Mesodermal cell (in vitro differentiated cells): ENCODE results near the gene TMC1.

Experiments used
- H3K27ac ChIP-seq: 2 replicates; pipeline ENCODE4 v1.7.0; 2013; ENCODE audit warnings: mild to moderate bottlenecking, low read depth, low read length, moderate library complexity; ENCODE audit not compliant: severe bottlenecking
- H3K36me3 ChIP-seq: 2 replicates; pipeline ENCODE4 v1.7.1; 2013; ENCODE audit warnings: mild to moderate bottlenecking, low read length, moderate library complexity; ENCODE audit not compliant: control insufficient read depth, insufficient read depth
- H3K4me1 ChIP-seq: one replicate; pipeline ENCODE4 v1.7.1; 2013; ENCODE audit warnings: mild to moderate bottlenecking, low read length; ENCODE audit not compliant: insufficient read depth, control insufficient read depth, poor library complexity, severe bottlenecking
- H3K4me3 ChIP-seq: 2 replicates; pipeline ENCODE4 v1.7.0; 2013; ENCODE audit warnings: low read length, control low read depth, mild to moderate bottlenecking; ENCODE audit not compliant: insufficient read depth, poor library complexity, severe bottlenecking; ENCODE audit errors: extremely low read depth
- H3K9me3 ChIP-seq: 2 replicates; pipeline ENCODE4 v1.7.1; 2013; ENCODE audit warnings: mild to moderate bottlenecking, low read length, moderate library complexity; ENCODE audit not compliant: control insufficient read depth
- WGBS, 2 experiments: methylation state at CpG; one replicate each; pipeline ENCODE4 v1.1.5; 2013; ENCODE audit warnings: missing lambda C conversion rate in 2 of 2; ENCODE audit not compliant: insufficient coverage in 2 of 2; 5-methylcytosine and 5-hydroxymethylcytosine counted together

The TMC1 gene

GRCh38 chr9:72704688-72705375 lies 183.4 kb downstream of the TMC1 start:
- H3K9me3 ChIP-seq = no peaks in the 10 kb centered on the region
- no peak overlapping the region for H3K4me3 ChIP-seq
- H3K4me1 ChIP-seq = no peaks in the 10 kb centered on the region
- no CpG with 5 or more reads among the region's 1 CpG for WGBS, 2 experiments
- H3K36me3 ChIP-seq = no peaks in the 10 kb centered on the region
- no peak overlapping the region for H3K27ac ChIP-seq

GRCh38 chr9:72718503-72718902 lies 197.1 kb downstream of the TMC1 start:
- 100% methylated on average over 3 of the region's 3 CpGs; no CpG with 5 or more reads in 1 of the 2 experiments for WGBS, 2 experiments
- H3K4me3 ChIP-seq = no peak overlapping the region
- H3K4me1 ChIP-seq = no peaks in the 10 kb centered on the region
- no peak overlapping the region for H3K27ac ChIP-seq
- no peaks in the 10 kb centered on the region for H3K9me3 ChIP-seq
- H3K36me3 ChIP-seq = no peaks in the 10 kb centered on the region

GRCh38 chr9:72721067-72721466 lies 199.7 kb downstream of the TMC1 start:
- WGBS, 2 experiments = 67 to 80% methylated on average over 1 of the region's 1 CpG
- no peak overlapping the region for H3K27ac ChIP-seq

DNA sequence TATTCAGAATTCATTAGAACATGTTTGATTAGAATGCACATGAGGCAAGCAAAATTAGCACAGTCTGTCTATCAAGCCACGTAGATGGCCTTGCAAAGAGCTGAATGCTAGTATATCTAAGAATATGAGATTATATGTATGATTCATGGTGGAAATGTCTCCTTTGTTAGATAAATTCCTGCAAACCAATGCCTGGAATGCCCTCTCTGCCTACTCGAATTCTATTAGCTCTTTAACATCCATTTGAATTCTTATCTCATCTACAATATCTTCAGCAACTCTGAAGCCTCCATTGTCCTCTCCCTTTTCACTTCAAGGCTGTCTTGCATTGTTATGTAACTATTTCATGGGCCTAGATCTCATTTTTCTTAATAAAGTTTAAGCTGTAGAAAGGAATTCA lies 205.5 kb downstream of the TMC1 start:
- Histone ChIP-seq H3K36me3 (no peaks in the 10 kb centered on the region), H3K27ac (no peak overlapping the region)
- WGBS, 2 experiments = 10 to 33% methylated on average over 1 to 2 of the region's 2 CpGs

More at GRCh38 chr9:72721067-72721466, 199.7 kb downstream of the TMC1 start:
- no peak overlapping the region for H3K4me3 ChIP-seq
- no peaks in the 10 kb centered on the region for H3K9me3 ChIP-seq
- H3K36me3 ChIP-seq = no peaks in the 10 kb centered on the region
- no peaks in the 10 kb centered on the region for H3K4me1 ChIP-seq

DNA sequence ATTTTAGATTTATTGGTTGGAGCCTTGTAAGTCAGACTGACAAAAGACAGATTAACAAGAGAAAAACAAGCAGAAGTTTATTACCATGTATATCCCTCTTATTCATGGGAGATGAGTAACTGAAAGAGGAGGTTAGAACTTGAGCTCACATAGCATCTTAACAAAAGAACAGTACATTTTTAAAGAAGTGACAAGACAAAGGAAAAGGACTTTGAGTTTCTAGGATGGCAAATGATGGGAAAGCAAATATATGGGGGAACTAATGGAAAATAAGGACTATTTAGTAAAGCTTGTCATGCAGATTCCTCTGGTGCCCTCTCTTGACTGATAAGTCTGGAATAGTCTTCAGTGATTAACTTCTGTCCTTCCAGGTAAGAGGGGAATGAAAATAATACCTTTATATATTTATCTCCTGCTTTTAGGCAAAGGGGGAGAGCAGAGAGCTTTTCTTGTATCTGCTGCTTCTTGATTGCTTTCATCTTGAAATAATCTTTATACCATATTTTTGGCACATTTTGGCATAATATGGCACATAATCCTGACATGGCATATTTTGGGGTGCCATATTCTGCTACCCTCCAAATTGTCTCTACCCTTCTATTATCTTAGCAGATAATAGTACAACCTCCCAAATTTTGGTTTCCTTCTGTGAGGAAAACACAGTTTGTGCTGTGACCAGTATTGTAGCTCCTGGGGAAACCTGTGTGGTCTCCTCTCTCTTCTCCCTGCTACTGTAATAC lies 206.8 kb downstream of the TMC1 start:
- H3K4me3 ChIP-seq = no peak overlapping the region
- H3K36me3 ChIP-seq = no peaks in the 10 kb centered on the region
- H3K4me1 ChIP-seq = peaks cover 3% of the 10 kb centered on the region
- H3K9me3 ChIP-seq = no peaks in the 10 kb centered on the region
- no peak overlapping the region for H3K27ac ChIP-seq

More for the DNA sequence above, 205.5 kb downstream of the TMC1 start:
- no peak overlapping the region for H3K4me3 ChIP-seq
- H3K9me3 ChIP-seq = no peaks in the 10 kb centered on the region
- peaks cover 3% of the 10 kb centered on the region for H3K4me1 ChIP-seq

GRCh38 chr9:72733895-72734294 lies 212.5 kb downstream of the TMC1 start:
- no peaks in the 10 kb centered on the region for H3K36me3 ChIP-seq
- H3K9me3 ChIP-seq = no peaks in the 10 kb centered on the region
- H3K4me1 ChIP-seq = no peaks in the 10 kb centered on the region
- H3K4me3 ChIP-seq = no peak overlapping the region
- no peak overlapping the region for H3K27ac ChIP-seq

- no peaks in the 10 kb centered on the region for H3K9me3 ChIP-seq
- no peaks in the 10 kb centered on the region for H3K4me1 ChIP-seq
- H3K4me3 ChIP-seq = no peak overlapping the region
- H3K36me3 ChIP-seq = no peaks in the 10 kb centered on the region
- no peak overlapping the region for H3K27ac ChIP-seq
- no CpG with 5 or more reads among the region's 1 CpG for WGBS, 2 experiments
These were observed 213.2 kb downstream of the TMC1 start for GRCh38 chr9:72734631-72735030.

GRCh38 chr9:72743836-72744235 lies 222.4 kb downstream of the TMC1 start:
- Histone ChIP-seq H3K36me3 (no peaks in the 10 kb centered on the region), H3K4me1 (no peaks in the 10 kb centered on the region), H3K9me3 (no peaks in the 10 kb centered on the region), H3K27ac (no peak overlapping the region), H3K4me3 (no peak overlapping the region)
- 100% methylated on average over 1 of the region's 4 CpGs for WGBS, 2 experiments

GRCh38 chr9:72749276-72749675 lies 227.9 kb downstream of the TMC1 start:
- Histone ChIP-seq H3K9me3 (no peaks in the 10 kb centered on the region), H3K27ac (no peak overlapping the region), H3K36me3 (no peaks in the 10 kb centered on the region), H3K4me1 (no peaks in the 10 kb centered on the region), H3K4me3 (no peak overlapping the region)
- WGBS, 2 experiments = 72 to 100% methylated on average over 2 to 4 of the region's 5 CpGs

GRCh38 chr9:72751541-72751940 lies 230.1 kb downstream of the TMC1 start:
- no peaks in the 10 kb centered on the region for H3K4me1 ChIP-seq
- no CpG with 5 or more reads among the region's 1 CpG for WGBS, 2 experiments
- no peaks in the 10 kb centered on the region for H3K36me3 ChIP-seq
- H3K9me3 ChIP-seq = no peaks in the 10 kb centered on the region
- no peak overlapping the region for H3K4me3 ChIP-seq
- H3K27ac ChIP-seq = no peak overlapping the region

DNA sequence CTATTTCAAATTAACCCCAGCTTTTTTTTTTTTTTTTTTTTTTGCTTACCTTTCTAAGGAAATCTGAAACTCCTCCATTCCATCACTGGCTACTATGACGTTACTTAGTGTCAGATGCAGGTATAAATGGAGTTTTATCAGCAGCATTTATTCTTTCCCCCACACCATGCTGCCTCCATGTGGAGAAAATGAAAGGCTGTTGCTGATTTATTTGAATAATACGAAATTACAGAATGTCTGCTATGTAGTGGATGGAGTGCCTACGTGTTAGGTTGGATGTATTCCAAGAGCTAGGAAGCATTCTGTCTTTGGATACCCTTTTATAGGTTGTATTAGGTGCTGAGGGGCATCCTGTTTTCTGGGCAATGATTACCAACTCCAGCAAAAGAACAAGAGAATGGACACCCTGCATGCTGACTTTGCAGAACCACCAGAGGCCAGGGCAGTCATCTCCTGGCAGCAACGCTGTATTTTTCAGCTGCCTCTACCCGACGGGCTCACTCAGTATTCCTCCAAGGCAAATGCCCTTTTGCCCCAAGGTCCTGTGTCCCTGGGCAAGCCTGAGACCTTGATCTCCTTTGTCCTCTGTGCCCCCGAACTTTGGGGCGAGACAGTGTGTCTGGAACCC lies 232.0 kb downstream of the TMC1 start:
- Histone ChIP-seq H3K4me1 (no peaks in the 10 kb centered on the region), H3K27ac (no peak overlapping the region), H3K9me3 (no peaks in the 10 kb centered on the region), H3K4me3 (no peak overlapping the region), H3K36me3 (no peaks in the 10 kb centered on the region)
- WGBS, 2 experiments = 94 to 97% methylated on average over 3 to 7 of the region's 8 CpGs
